IPS-11a (cell line): ENCODE measurements around the gene THUMPD1.
"Not testable (repeated sequence)": the region's sequence is repeated elsewhere in the genome, so short reads cannot be mapped to it uniquely, and the experiment has no call there.

Experiments
- H3K4me3 ChIP-seq: one replicate; pipeline ENCODE4 v1.5.1; 2013; ENCODE audit warnings: low read depth, low read length, control low read depth

Gene THUMPD1

DNA sequence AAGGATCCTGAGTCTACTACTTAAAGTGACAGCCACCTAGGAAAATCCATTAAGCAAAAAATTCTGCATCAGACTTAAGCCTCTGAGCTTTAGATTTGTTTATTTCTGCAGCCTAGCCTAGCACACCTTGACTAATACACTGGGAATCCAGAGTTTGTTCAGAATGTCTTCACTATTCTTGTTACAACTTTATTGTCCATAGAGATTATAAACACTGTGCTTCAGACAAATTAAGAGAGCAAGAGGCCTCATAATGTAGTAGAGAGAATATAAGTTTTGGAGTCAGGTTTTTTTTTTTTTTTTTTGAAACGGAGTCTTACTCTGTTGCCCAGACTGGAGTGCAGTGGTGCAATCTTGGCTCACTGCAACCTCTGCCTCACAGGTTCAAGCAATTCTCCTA lies 8.9 kb upstream of the THUMPD1 start:
- no peak overlapping the region for H3K4me3 ChIP-seq

GRCh38 chr16:20749474-20749873 lies 7.9 kb upstream of the THUMPD1 start:
- H3K4me3 ChIP-seq, result no peak overlapping the region

DNA sequence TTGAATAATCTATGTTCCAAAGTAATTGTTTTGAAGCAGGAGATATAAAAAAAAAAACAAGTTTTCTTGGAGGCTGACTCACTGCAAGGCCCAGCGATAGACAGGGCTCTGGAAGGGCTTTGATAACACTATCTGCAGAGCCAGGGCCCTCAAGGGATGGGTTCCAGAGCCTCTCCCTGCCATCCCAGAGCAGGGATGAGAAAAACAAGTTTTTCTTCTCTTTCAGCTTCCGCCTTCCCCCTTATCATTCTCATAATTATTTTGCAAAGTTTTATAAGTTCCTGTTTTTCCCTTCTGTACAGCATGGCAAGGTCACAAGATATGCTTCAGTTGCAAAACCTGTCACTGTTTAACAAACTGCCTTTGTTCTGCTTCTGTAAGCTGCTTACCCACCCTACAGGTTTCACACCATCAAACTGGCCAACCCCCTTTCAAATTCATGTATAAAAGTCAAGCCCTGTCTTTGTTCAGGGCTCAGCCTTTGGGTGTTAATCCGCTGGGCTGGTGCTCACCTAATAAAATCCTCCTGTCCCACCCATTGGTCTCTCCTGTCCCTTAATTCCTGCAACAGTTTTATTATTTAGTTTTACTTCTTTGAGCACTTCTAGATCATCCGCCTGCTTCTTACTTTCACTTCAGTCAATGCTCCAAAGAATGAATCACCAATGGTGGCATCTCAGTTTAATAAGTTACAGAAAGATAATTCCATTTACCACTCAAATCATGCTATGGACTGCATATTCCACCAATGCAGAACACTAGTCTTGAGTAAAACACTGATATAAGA lies 5.6 kb upstream of the THUMPD1 start:
- no peak overlapping the region for H3K4me3 ChIP-seq

- H3K4me3 ChIP-seq, result no peak overlapping the region
Measured at GRCh38 chr16:20746461-20746860, 4.8 kb upstream of the THUMPD1 start.

- H3K4me3 ChIP-seq, result no peak overlapping the region
Measured at GRCh38 chr16:20744922-20745440, 3.4 kb upstream of the THUMPD1 start.

DNA sequence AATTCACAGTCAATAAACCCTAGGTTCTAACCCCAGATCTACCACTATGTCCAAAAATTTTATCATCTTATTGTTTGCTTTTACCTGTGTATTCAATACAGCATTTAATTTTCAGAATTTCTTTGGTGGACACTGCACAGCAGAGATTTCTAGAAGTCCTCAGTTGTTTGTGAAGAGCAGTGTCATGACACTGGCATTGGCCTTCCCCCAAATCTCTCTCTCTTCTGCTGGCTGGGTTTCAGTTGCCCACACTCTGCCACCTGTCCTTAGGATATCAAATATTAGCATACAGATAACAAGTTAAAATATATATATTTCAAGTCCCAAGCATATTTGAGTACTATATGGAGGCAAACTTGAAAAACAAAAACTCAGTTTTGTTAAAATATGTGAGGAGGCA lies 2.0 kb upstream of the THUMPD1 start:
- H3K4me3 ChIP-seq, result no peak overlapping the region

- peak overlapping the region; percentile 97 for H3K4me3 ChIP-seq
Measured at GRCh38 chr16:20740901-20741521, 607 bp downstream of the THUMPD1 start.

DNA sequence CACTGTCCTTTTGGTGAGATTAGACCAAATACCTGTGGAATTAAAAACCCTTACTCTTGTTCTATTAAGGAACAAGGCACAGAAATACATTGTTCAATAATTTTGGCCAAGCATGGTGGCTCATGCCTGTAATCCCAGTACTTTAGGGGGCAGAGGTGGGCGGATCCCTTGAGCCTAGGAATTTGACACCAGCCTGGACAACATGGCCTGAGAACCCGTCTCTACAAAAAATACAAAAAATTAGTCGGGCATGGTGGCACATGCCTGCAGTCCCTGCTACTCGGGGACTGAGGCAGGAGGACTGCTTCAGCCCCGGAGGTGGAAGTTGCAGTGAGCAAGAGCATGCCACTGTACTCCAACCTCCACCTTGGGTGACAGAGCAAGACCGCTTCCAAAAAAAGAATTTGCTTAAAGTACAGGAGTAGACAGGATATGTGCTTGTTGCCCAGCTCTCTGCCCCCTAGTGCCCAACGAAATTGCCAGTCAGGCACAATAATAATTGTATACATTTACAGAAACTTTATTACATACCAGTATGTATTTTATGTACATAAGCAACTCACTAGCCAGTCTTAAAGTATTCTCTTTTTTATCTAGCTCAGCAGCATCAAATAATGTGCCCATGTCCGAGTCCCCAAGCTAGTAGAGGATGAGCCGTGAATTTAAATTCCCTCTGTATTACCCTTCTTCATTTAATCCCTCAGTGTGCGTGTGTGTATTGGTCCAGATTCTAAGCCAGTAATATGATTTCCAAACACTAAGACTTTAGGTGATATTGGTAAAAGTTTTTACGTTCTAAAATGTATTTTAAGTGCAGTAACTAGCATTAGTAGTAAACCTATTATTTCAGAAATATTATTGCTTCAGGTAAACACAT lies 1.4 kb downstream of the THUMPD1 start:
- H3K4me3 ChIP-seq, result peak overlapping the region; percentile 97

DNA sequence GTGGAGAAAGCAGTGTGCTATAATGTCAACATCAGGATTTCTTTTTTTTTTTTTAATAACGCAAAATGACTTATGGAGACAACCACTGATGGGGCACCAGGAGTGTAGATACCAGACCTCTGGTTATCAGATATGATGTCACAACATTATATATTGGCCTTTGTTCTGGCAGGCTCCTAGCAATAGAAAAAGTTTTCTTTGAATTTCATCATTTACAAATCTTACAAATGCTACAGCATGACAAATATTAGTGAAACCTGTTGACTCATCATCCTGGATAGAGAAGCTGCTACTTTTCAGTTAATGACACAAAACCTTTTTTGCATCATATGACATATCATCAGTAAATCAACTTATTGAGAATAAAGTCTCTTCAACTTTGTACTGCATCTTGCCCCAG lies 6.1 kb downstream of the THUMPD1 start:
- no peak overlapping the region for H3K4me3 ChIP-seq

- no peak overlapping the region for H3K4me3 ChIP-seq
Measured at GRCh38 chr16:20734782-20735181, 6.8 kb downstream of the THUMPD1 start.

- no peak overlapping the region for H3K4me3 ChIP-seq
Measured at GRCh38 chr16:20734056-20734455, 7.6 kb downstream of the THUMPD1 start.

DNA sequence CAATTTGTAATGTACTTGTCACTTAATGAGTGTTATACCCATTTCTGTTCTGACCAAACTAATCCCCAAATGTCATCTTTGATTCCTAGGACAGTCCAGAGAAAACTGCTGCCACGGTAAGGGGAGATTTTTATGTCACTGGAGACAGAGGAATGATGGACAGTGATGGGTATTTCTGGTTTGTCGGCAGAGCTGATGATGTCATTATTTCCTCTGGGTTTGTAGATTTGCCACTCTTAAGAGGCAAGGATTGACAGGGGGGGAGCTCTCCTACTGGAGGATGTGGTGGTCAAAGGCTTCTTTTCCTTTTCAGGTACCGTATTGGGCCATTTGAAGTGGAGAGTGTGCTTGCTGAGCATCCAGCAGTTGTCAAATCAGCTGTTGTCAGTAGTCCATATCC lies 12.5 kb downstream of the THUMPD1 start:
- no peak overlapping the region for H3K4me3 ChIP-seq

DNA sequence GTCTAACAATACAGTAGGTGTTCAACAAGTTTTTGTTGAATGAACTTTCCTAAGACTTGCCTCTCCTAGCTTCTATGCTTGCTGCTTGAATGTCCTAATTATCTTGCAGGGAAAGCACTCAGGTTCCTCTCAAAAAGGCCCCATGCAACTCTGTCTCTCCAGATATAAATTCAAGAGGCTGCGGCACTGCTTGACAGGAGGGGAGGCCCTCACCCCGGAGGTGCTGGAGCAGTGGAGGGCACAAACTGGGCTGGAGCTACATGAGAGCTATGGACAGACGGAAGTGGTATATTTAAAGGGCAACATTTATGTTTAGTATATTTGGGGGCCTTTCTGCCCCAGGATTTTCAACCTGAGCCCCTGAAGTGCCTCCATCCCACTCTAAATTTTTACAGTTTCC lies 14.4 kb downstream of the THUMPD1 start:
- H3K4me3 ChIP-seq, result no peak overlapping the region

DNA sequence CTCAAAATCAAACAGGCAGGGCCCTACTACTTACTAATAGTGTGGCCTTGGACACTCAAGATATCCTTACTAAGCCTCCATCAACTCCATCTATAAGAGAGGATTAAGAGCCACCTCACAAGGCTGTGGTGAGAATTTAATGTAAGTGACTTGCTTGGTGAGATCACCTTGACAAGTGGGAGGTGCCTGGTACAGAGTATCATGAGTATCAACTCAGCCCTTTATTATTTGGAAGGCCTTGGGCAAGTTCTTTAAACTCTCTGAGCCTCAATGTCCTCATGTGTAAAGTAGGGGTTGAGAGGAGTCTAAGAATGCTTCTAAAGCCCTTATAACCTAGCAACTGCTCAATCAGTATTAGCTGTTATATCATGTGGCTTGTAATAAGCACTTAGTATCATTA lies 15.0 kb downstream of the THUMPD1 start:
- no peak overlapping the region for H3K4me3 ChIP-seq

GRCh38 chr16:20720251-20720650 lies 21.4 kb downstream of the THUMPD1 start:
- no peak overlapping the region for H3K4me3 ChIP-seq

GRCh38 chr16:20717718-20718117 lies 23.9 kb downstream of the THUMPD1 start:
- not testable (repeated sequence) for H3K4me3 ChIP-seq

GRCh38 chr16:20711277-20711911 lies 30.2 kb downstream of the THUMPD1 start:
- H3K4me3 ChIP-seq, result no peak overlapping the region

DNA sequence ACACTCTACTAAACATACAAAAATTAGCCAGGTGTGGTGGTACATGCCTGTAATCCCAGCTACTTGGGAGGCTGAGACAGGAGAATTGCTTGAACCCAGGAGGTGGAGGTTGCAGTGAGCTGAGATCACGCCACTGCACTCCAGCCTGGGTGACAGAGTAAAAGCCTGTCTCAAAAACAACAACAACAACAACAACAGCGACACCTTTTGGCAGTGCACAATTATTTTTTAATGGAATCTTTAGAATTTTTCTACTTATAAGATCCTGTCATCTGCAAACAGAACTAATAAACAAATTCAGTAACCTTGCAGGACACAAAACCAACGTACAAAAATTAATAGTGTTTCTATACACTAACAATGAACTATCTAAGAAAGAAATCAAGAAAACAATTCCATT lies 33.5 kb downstream of the THUMPD1 start:
- H3K4me3 ChIP-seq, result not testable (repeated sequence)

DNA sequence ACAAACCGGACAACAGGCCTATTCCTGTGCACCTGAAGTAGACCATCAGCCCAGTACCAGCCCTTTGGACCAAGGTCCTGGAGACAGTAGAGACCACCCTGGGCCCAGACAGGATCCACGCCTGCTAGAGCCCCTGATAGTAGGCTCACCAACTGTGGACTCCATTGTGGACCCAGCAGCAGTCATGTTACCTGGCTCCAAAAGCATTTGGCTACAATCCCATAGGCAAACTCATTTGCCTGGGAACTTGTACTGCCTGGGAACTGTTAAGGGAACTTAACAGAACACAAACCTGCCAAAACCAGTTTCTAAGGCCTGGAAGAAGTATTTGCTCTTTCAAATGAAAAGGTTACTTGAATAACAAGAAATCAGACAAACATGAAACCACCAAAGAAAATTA lies 34.2 kb downstream of the THUMPD1 start:
- no peak overlapping the region for H3K4me3 ChIP-seq

DNA sequence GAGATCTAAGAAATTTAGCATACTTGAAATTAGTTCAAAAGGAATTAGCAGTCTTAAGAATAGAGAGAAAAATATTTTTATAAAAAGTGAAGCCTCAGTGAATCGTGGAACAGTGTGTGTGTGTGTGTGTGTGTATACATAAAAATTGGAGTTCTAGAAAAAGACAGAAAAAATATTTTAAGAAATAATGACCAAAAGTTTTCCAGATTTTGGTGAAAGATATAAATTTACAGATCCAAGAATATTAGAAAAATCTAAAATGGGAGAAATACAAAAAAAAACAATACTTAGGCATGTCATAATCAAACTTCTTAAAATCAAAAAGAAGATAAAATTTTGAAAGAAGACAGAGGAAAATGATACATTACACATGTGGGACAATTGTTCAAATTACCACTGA lies 35.6 kb downstream of the THUMPD1 start:
- H3K4me3 ChIP-seq, result not testable (repeated sequence)

DNA sequence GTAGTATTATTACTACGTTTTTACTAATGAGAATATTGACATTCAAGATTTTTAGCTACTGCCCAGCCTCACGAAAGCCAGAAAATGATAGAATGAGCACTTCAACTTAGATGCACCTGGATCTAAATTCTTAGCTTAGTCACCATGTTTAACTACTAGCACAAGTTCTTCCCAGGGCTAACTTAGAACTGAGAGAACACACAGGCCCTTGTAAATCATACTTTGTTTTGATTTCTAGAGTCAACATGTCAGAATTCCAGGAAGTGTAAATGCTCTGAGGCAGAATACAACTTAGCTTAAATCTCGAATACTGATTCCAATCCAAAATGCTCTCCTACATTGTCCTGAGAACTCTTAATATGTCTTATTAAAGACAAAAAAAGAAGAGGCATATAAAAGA lies 37.3 kb downstream of the THUMPD1 start:
- H3K4me3 ChIP-seq, result no peak overlapping the region
